HG03565 (cell line): ENCODE data around the gene ZNF398.
"Not testable (repeated sequence)": the region's sequence is repeated elsewhere in the genome, so short reads cannot be mapped to it uniquely, and the experiment has no call there.

Source experiments
- ATAC-seq: cut with Tn5 transposase; IDR thresholded peaks from one replicate; pipeline ENCODE4 v1.9.1; 2021; ENCODE audit warnings: mild to moderate bottlenecking, moderate library complexity; ENCODE audit not compliant: unreplicated experiment

Gene ZNF398

GRCh38 chr7:149147072-149147751 lies at the start of gene ZNF398:
ZNF398 (plus strand) TSS chr7:149147453; CDS start chr7:149147743, 290 bp downstream.
- ATAC-seq: peak; percentile 53

GRCh38 chr7:149099058-149099457 lies 48.2 kb upstream of the ZNF398 start:
- no peak for ATAC-seq

GRCh38 chr7:149100821-149101220 lies 46.4 kb upstream of the ZNF398 start:
- ATAC-seq: no peak

- no peak for ATAC-seq
Measured at GRCh38 chr7:149102666-149103065, 44.6 kb upstream of the ZNF398 start.

GRCh38 chr7:149103424-149103823 lies 43.8 kb upstream of the ZNF398 start:
- ATAC-seq: no peak

GRCh38 chr7:149104214-149104613 lies 43.0 kb upstream of the ZNF398 start:
- no peak for ATAC-seq

GRCh38 chr7:149104749-149105148 lies 42.5 kb upstream of the ZNF398 start:
- no peak for ATAC-seq

GRCh38 chr7:149109969-149110368 lies 37.3 kb upstream of the ZNF398 start:
- no peak for ATAC-seq

- ATAC-seq: no peak
Measured at GRCh38 chr7:149125189-149125862, 21.9 kb upstream of the ZNF398 start.

GRCh38 chr7:149125863-149126661 lies 21.2 kb upstream of the ZNF398 start, which contains the start of gene ZNF425:
ZNF425 (minus strand) TSS chr7:149126324; CDS start chr7:149126213, 111 bp downstream.
- peak; percentile 85 for ATAC-seq

- peak; percentile 25 for ATAC-seq
Measured at GRCh38 chr7:149126662-149127266, 20.5 kb upstream of the ZNF398 start.

- no peak for ATAC-seq
Measured at GRCh38 chr7:149130572-149131198, 16.6 kb upstream of the ZNF398 start.

- ATAC-seq: no peak
Measured at GRCh38 chr7:149133028-149133710, 14.1 kb upstream of the ZNF398 start.

- ATAC-seq: no peak
Measured at GRCh38 chr7:149136118-149136517, 11.1 kb upstream of the ZNF398 start.

- no peak for ATAC-seq
Measured at GRCh38 chr7:149140831-149141230, 6.4 kb upstream of the ZNF398 start.

- ATAC-seq: no peak
Measured at GRCh38 chr7:149141893-149142292, 5.4 kb upstream of the ZNF398 start.

- ATAC-seq: not testable (repeated sequence)
Measured at GRCh38 chr7:149144436-149144922, 2.8 kb upstream of the ZNF398 start.

- no peak for ATAC-seq
Measured at GRCh38 chr7:149145031-149145845, 2.0 kb upstream of the ZNF398 start.
